Esophagus squamous epithelium (tissue), 5 donors: ENCODE data around the gene FGF12. TPM values are rescaled to one million over a fixed set of nuclear protein-coding genes. Genes with fewer than 3 reads are reported as not detected.

Source experiments
- DNase-seq: peaks from one replicate; lab custom pipeline; 2025; lab: John Stamatoyannopoulos, UW
- H3K27ac ChIP-seq, 4 donors: fragments of 200-600 bp; sonication (generic); one replicate each; pipeline ENCODE4 v1.5.1; 2016 to 2019; ENCODE audit warnings: mild to moderate bottlenecking in 1 of 4
- H3K27me3 ChIP-seq, 4 donors: fragments of 200-600 bp; sonication (generic); 1 replicate in 3 of 4; 2 replicates in 1 of 4; pipeline versions ENCODE4 v1.5.1 to v1.6.0; 2017 to 2021; ENCODE audit warnings: antibody characterized with exemption in 1 of 4
- H3K36me3 ChIP-seq, 3 donors: fragments of 200-600 bp; sonication (generic); one replicate each; pipeline ENCODE4 v1.5.1; 2016 to 2019
- H3K4me1 ChIP-seq, 3 donors: fragments of 200-600 bp; sonication (generic); one replicate each; pipeline ENCODE4 v1.5.1; 2017 to 2019
- H3K4me3 ChIP-seq, 4 donors: fragments of 200-600 bp; sonication (generic); 1 replicate in 3 of 4; 2 replicates in 1 of 4; pipeline ENCODE4 v1.5.1; 2016 to 2019; ENCODE audit warnings: mild to moderate bottlenecking in 2 of 4, moderate library complexity in 1 of 4
- H3K9me3 ChIP-seq, 3 donors: fragments of 200-600 bp; sonication (generic); one replicate each; pipeline ENCODE4 v1.5.1; 2016 to 2019
- POLR2A ChIP-seq, 4 donors: fragments of 450-650 bp; IDR thresholded peaks; one replicate each; pipeline ENCODE4 v1.6.1; 2017; ENCODE audit warnings: antibody characterized with exemption in 4 of 4, mild to moderate bottlenecking in 4 of 4, moderate library complexity in 3 of 4
- WGBS, 2 donors: methylation state at CpG; one replicate each; pipeline ENCODE4 v1.1.5; 2018; 5-methylcytosine and 5-hydroxymethylcytosine counted together
- intact Hi-C: fragments of 100-400 bp; cut with DNase I; formaldehyde crosslinking; loops from one replicate; pipeline ENCODE4 v1.15.0; 2022
- total RNA-seq, 4 donors: library from RNA; depleted of rRNA; stranded (reverse); fragments of >200 nt; gene quantifications; one replicate each; pipeline ENCODE4 v1.1.0, GENCODE V29; 2016
- TF ChIP-seq, protein P1 (sequence below), 6 experiments: fragments of 450-650 bp in 4 of 6; fragments of 200-600 bp in 2 of 6; sonication (generic) in 2 of 6; IDR thresholded peaks; one replicate each; pipeline ENCODE4 v1.5.1; 2016 to 2019; ENCODE audit warnings: antibody characterized with exemption in 6 of 6, mild to moderate bottlenecking in 4 of 6, moderate library complexity in 4 of 6
- donor health status: DM: yes; HTN: yes; CAD: no.

Gene FGF12
- total RNA-seq, 4 donors from 2014 or later, result 0.18 to 1.6 (median 0.86) TPM

DNA sequence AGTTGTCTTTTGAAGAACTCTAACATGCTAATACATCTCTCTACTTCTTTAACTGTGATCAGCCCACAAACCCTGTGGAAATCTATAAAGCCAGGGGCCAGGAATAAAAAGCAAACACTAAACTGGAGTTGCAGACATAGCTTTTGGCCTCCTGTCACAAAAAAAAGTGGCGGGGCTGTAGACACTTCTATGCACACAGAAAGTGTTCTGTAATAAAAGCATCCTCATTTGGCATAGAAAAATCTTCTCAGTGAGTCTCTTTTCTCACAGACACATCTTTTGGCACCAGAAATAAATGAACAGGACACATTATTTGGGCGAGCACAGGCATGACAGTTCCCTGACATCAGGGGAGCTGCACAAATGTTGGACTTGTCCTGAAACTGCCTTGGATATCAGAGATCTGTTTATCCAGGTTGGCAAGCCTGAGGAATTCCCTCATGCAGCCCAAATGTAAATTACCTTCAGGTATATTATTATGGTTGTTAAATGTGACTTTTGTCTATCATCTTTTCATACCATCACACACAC, 355.4 kb downstream of the FGF12 start:
- intact Hi-C loops, result no loop called here
- TF ChIP-seq, protein P1, sequence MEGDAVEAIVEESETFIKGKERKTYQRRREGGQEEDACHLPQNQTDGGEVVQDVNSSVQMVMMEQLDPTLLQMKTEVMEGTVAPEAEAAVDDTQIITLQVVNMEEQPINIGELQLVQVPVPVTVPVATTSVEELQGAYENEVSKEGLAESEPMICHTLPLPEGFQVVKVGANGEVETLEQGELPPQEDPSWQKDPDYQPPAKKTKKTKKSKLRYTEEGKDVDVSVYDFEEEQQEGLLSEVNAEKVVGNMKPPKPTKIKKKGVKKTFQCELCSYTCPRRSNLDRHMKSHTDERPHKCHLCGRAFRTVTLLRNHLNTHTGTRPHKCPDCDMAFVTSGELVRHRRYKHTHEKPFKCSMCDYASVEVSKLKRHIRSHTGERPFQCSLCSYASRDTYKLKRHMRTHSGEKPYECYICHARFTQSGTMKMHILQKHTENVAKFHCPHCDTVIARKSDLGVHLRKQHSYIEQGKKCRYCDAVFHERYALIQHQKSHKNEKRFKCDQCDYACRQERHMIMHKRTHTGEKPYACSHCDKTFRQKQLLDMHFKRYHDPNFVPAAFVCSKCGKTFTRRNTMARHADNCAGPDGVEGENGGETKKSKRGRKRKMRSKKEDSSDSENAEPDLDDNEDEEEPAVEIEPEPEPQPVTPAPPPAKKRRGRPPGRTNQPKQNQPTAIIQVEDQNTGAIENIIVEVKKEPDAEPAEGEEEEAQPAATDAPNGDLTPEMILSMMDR (IDR thresholded peaks at IDR 0.05), result no peak
- no peak for TF ChIP-seq POLR2A (IDR thresholded peaks at IDR 0.05)
- no peaks in the 10 kb centered on the region for H3K9me3 ChIP-seq

DNA sequence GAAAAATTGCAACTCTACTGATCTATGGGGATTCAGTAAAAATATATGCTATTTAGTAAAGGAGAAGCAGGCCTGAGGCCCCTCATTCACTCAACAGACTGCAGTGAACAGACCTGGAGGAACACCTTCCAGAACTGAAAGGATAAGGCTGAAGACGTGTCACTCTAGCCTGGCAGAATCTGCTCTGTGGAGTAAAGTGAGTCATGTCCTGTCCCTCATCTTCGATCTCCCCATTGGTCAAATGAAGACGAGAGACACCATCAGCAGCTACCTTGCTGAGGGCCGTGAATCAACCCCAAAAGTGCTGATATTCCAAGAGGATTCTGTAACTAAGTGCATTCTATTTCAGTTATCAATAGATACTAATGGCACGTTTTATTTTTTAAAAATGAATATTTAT, 359.7 kb downstream of the FGF12 start:
- Histone ChIP-seq H3K27me3 (no peaks in the 10 kb centered on the region), H3K36me3 (no peaks in the 10 kb centered on the region), H3K4me1 (no peaks in the 10 kb centered on the region), H3K9me3 (no peaks in the 10 kb centered on the region), H3K4me3 (no peak overlapping the region), H3K27ac (no peak overlapping the region)
- no peak for TF ChIP-seq POLR2A (IDR thresholded peaks at IDR 0.05)
- TF ChIP-seq, protein P1 (IDR thresholded peaks at IDR 0.05), result no peak
- WGBS, 2 donors, result 65 to 86% methylated on average over 5 of the region's 5 CpGs
- intact Hi-C loops, result no loop called here
- no peak for DNase-seq

More for the DNA sequence above, 355.4 kb downstream of the FGF12 start:
- Histone ChIP-seq H3K27ac (no peak overlapping the region), H3K27me3 (no peaks in the 10 kb centered on the region), H3K36me3 (no peaks in the 10 kb centered on the region), H3K4me1 (no peaks in the 10 kb centered on the region), H3K4me3 (no peak overlapping the region)
- WGBS, 2 donors, result 31 to 43% methylated on average over 2 of the region's 2 CpGs
- DNase-seq, result no peak

DNA sequence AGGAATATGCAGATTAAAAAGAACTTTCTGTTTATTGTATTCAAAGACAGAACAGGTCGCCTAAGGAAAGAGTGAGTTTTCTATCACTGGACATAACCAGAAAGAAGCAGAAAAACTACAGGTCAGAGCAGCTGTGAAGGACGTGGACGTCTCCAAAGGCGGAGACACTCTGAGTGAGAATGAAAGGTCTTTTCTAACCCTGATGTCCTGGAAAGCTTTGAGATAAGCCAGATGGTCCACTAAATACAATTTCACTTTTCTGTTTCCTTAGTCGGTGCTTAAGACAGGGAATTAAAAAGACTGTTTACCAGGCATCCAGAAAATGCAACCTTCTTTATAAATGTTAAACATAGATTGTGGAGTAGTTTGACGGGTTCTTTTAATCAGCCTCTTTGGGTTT, 360.4 kb downstream of the FGF12 start:
- no peaks in the 10 kb centered on the region for H3K4me1 ChIP-seq
- H3K27ac ChIP-seq, result no peak overlapping the region
- H3K36me3 ChIP-seq, result no peaks in the 10 kb centered on the region
- no peak overlapping the region for H3K4me3 ChIP-seq
- no peaks in the 10 kb centered on the region for H3K9me3 ChIP-seq
- no peak for TF ChIP-seq POLR2A (IDR thresholded peaks at IDR 0.05)
- TF ChIP-seq, protein P1 (IDR thresholded peaks at IDR 0.05), result no peak
- H3K27me3 ChIP-seq, result no peaks in the 10 kb centered on the region
- intact Hi-C loops, result no loop called here
- WGBS, 2 donors, result 62 to 66% methylated on average over 6 of the region's 6 CpGs
- no peak for DNase-seq

DNA sequence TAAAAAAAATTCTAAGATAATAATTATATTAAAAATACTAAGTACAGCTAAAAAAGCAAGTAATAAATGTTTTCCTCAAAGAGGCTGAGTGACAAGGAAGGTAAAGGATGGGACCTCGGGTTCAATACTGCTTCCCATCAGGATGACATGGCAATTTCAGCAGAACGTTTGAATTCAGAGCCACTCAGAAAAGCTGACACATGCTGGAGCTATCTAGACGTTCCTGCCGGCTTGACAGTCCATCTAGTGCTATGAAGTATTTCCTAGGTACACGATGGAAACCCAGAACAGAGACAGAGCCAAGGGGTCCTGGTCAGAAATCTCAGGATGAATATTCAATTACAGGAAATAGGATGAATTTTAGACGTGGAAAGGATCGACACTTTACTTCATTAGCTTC, 361.8 kb downstream of the FGF12 start:
- no peaks in the 10 kb centered on the region for H3K9me3 ChIP-seq
- H3K4me1 ChIP-seq, result no peaks in the 10 kb centered on the region
- TF ChIP-seq, protein P1 (IDR thresholded peaks at IDR 0.05), result no peak
- TF ChIP-seq POLR2A (IDR thresholded peaks at IDR 0.05), result no peak
- H3K27me3 ChIP-seq, result no peaks in the 10 kb centered on the region
- 63% methylated on average over 7 of the region's 7 CpGs for WGBS, 2 donors
- no peaks in the 10 kb centered on the region for H3K36me3 ChIP-seq
- intact Hi-C loops, result no loop called here
- H3K27ac ChIP-seq, result no peak overlapping the region
- DNase-seq, result no peak
- no peak overlapping the region for H3K4me3 ChIP-seq

DNA sequence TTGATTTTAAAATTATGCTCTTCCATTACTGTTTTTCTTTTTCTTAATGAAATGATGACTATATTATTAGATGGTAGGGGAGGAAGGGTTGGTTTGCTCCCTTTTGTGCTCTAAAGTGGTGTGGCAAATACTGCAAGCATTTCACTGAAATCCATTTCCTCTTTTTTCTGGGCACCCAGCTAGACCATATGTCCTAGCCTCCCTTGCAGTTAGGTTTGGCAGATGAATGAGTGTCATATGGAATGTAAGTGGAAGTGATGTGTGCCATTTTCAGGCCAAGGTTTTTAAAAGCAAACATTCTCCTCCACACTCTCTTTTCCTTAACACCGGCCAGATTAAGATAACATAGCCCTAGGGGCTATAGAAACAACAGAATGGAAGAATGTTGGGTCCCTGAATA, 363.0 kb downstream of the FGF12 start:
- Histone ChIP-seq H3K4me1 (no peaks in the 10 kb centered on the region), H3K27me3 (no peaks in the 10 kb centered on the region), H3K9me3 (no peaks in the 10 kb centered on the region), H3K36me3 (no peaks in the 10 kb centered on the region), H3K4me3 (no peak overlapping the region), H3K27ac (no peak overlapping the region)
- intact Hi-C loops, result no loop called here
- TF ChIP-seq, protein P1 (IDR thresholded peaks at IDR 0.05), result no peak
- TF ChIP-seq POLR2A (IDR thresholded peaks at IDR 0.05), result no peak
- no peak for DNase-seq
- 40 to 50% methylated on average over 1 of the region's 1 CpG for WGBS, 2 donors
